Measurements from ENCODE around the gene CSTPP1. TPM values are rescaled to one million over a fixed set of nuclear protein-coding genes. Genes with fewer than 3 reads are reported as not detected.

CSTPP1 gene
- total RNA-seq, 4 donors from 2014 or later = 35.3 to 51.9 (median 39.7) TPM

- Histone ChIP-seq H3K4me1 (peaks cover 0 to 8% (median 0%) of the 10 kb centered on the region in 4 donors), H3K9me3 (no peaks in the 10 kb centered on the region), H3K27me3 (no peaks in the 10 kb centered on the region), H3K36me3 (peaks cover 0 to 4% (median 0%) of the 10 kb centered on the region in 3 donors), H3K27ac (no peak overlapping the region), H3K4me3 (no peak overlapping the region)
- TF ChIP-seq EP300 (IDR thresholded peaks at IDR 0.05) (no peak), POLR2A (IDR thresholded peaks at IDR 0.05) (no peak), CTCF (IDR thresholded peaks at IDR 0.05) (no peak)
- DNase-seq (ENCODE audit: low spot score in 2 of 2) = no peak
- WGBS, 2 donors = 96% methylated on average over 1 of the region's 1 CpG
Observed at GRCh38 chr11:47050284-47050683, 113.7 kb downstream of the CSTPP1 start.

GRCh38 chr11:47051217-47051616 is 114.7 kb downstream of the CSTPP1 start:
- Histone ChIP-seq H3K4me1 (peaks cover 0 to 8% (median 0%) of the 10 kb centered on the region in 4 donors), H3K36me3 (peaks cover 0 to 12% (median 0%) of the 10 kb centered on the region in 3 donors), H3K27ac (no peak overlapping the region), H3K27me3 (no peaks in the 10 kb centered on the region), H3K9me3 (no peaks in the 10 kb centered on the region), H3K4me3 (no peak overlapping the region)
- TF ChIP-seq CTCF (IDR thresholded peaks at IDR 0.05) (no peak), POLR2A (IDR thresholded peaks at IDR 0.05) (no peak), EP300 (IDR thresholded peaks at IDR 0.05) (no peak)
- 12 to 15% methylated on average over 1 of the region's 1 CpG for WGBS, 2 donors
- peak in 1 of 2 donors; percentile 11 for DNase-seq (ENCODE audit: low spot score in 2 of 2)

GRCh38 chr11:47052165-47052564 is 115.6 kb downstream of the CSTPP1 start:
- DNase-seq (ENCODE audit: low spot score in 2 of 2) = no peak
- WGBS, 2 donors = 85% methylated on average over 7 of the region's 7 CpGs
- TF ChIP-seq CTCF (IDR thresholded peaks at IDR 0.05) = no peak
- no peak for TF ChIP-seq EP300 (IDR thresholded peaks at IDR 0.05)
- no peak for TF ChIP-seq POLR2A (IDR thresholded peaks at IDR 0.05)
- H3K4me3 ChIP-seq = no peak overlapping the region
- no peaks in the 10 kb centered on the region for H3K27me3 ChIP-seq
- H3K27ac ChIP-seq = no peak overlapping the region
- peaks cover 0 to 12% (median 0%) of the 10 kb centered on the region in 3 donors for H3K36me3 ChIP-seq
- H3K4me1 ChIP-seq = peaks cover 0 to 8% (median 0%) of the 10 kb centered on the region in 4 donors
- H3K9me3 ChIP-seq = peaks cover 0 to under 1% (median 0%) of the 10 kb centered on the region in 4 donors

- H3K9me3 ChIP-seq = peaks cover 0 to 4% (median 0%) of the 10 kb centered on the region in 4 donors
- no peaks in the 10 kb centered on the region for H3K27me3 ChIP-seq
- TF ChIP-seq CTCF (IDR thresholded peaks at IDR 0.05) = no peak
- no peak for DNase-seq (ENCODE audit: low spot score in 2 of 2)
- no peak overlapping the region for H3K27ac ChIP-seq
- H3K36me3 ChIP-seq = peaks cover 0 to 16% (median 0%) of the 10 kb centered on the region in 3 donors
- peaks cover 0 to 8% (median 0%) of the 10 kb centered on the region in 4 donors for H3K4me1 ChIP-seq
- H3K4me3 ChIP-seq = no peak overlapping the region
Observed at GRCh38 chr11:47052576-47052975, 116.0 kb downstream of the CSTPP1 start.

GRCh38 chr11:47055534-47055933 is 119.0 kb downstream of the CSTPP1 start:
- Histone ChIP-seq H3K4me3 (no peak overlapping the region), H3K36me3 (peaks cover 0 to 35% (median 0%) of the 10 kb centered on the region in 3 donors), H3K27ac (no peak overlapping the region), H3K4me1 (peaks cover 0 to 10% (median 0%) of the 10 kb centered on the region in 4 donors), H3K27me3 (no peaks in the 10 kb centered on the region), H3K9me3 (peaks cover 0 to 11% (median 0%) of the 10 kb centered on the region in 4 donors)
- TF ChIP-seq CTCF (IDR thresholded peaks at IDR 0.05) (no peak), EP300 (IDR thresholded peaks at IDR 0.05) (no peak), POLR2A (IDR thresholded peaks at IDR 0.05) (no peak)
- whole genome bisulfite sequencing, 2 donors = 79 to 83% methylated on average over 1 of the region's 1 CpG
- no peak for DNase-seq (ENCODE audit: low spot score in 2 of 2)

All from tibial nerve (tissue), 4 donors.